H1 (cell line): ENCODE measurements around the gene TRIM52. TPM values are rescaled to one million over a fixed set of nuclear protein-coding genes. Genes with fewer than 3 reads are reported as not detected.

Source experiments
- ASH2L ChIP-seq: fragments of 200-600, 300-600 bp; sonication (generic); IDR thresholded peaks from one replicate; pipeline ENCODE4 v1.7.1; 2017; ENCODE audit warnings: low read length
- EP300 ChIP-seq, 2 experiments: IDR thresholded peaks; 1 replicate in 1 of 2; 2 replicates in 1 of 2; pipeline ENCODE4 v1.6.1; 2011 to 2012; ENCODE audit warnings: low read depth in 2 of 2, low read length in 2 of 2, mild to moderate bottlenecking in 2 of 2, borderline replicate concordance in 1 of 2, inconsistent platforms in 1 of 2, moderate library complexity in 1 of 2
- EZH2 ChIP-seq: fragments of 200-600 bp; sonication (generic); IDR thresholded peaks from 2 replicates; pipeline ENCODE4 v1.7.1; 2012; ENCODE audit warnings: low read depth, mild to moderate bottlenecking, moderate library complexity, low read length, inconsistent platforms; ENCODE audit not compliant: severe bottlenecking
- JUND ChIP-seq: IDR thresholded peaks from 2 replicates; pipeline ENCODE4 v1.6.1; 2011; ENCODE audit warnings: mild to moderate bottlenecking, improper control_type of control experiment, low read length
- MAFK ChIP-seq: IDR thresholded peaks from 2 replicates; pipeline ENCODE4 v1.6.1; 2012; ENCODE audit warnings: low read depth, mild to moderate bottlenecking, improper control_type of control experiment, low read length
- TCF12 ChIP-seq: IDR thresholded peaks from 2 replicates; pipeline ENCODE4 v1.6.1; 2011; ENCODE audit warnings: low read depth, mild to moderate bottlenecking, low read length
- YY1 ChIP-seq: IDR thresholded peaks from 2 replicates; pipeline ENCODE4 v1.6.1; 2011; ENCODE audit warnings: low read depth, mild to moderate bottlenecking, low read length
- polyA plus RNA-seq, 7 experiments: library from polyadenylated mRNA; depleted of rRNA in 3 of 7; stranded (reverse) in 5 of 7; unstranded in 2 of 7; fragments of >200 nt in 5 of 7; fragments of 200-250 nt in 2 of 7; gene quantifications; 1 replicate in 5 of 7; 2 replicates in 1 of 7; 4 replicates in 1 of 7; pipeline versions ENCODE4 v1.2.1 to v1.2.3, GENCODE V29; 2011 to 2013; ENCODE audit warnings: missing spikeins in 2 of 7, mixed read lengths in 2 of 7
- total RNA-seq: library from RNA; stranded (reverse); fragmentation: NEBNext Ultra II Directional; extraction: Animal tissue kit (Norgen Biotek cat#: 25700); gene quantifications from 2 replicates; pipeline ENCODE4 v1.2.1, GENCODE V29; 2021
- TF ChIP-seq, protein P1 (sequence below): IDR thresholded peaks from 2 replicates; pipeline ENCODE4 v1.6.1; 2011; ENCODE audit warnings: low read length, improper control_type of control experiment
- TF ChIP-seq, protein P2 (sequence below): fragments of 300-600 bp; sonication (generic); IDR thresholded peaks from 2 replicates; pipeline ENCODE4 v1.7.1; 2012; ENCODE audit warnings: low read length, moderate library complexity, mild to moderate bottlenecking, inconsistent platforms; ENCODE audit not compliant: insufficient replicate concordance

Gene TRIM52
- total and polyA plus RNA-seq, 2 of the 8 experiments (the other 6 are each of a cell fraction or from before 2014, with no cell fraction given), result 4.2 to 5.7 TPM

DNA sequence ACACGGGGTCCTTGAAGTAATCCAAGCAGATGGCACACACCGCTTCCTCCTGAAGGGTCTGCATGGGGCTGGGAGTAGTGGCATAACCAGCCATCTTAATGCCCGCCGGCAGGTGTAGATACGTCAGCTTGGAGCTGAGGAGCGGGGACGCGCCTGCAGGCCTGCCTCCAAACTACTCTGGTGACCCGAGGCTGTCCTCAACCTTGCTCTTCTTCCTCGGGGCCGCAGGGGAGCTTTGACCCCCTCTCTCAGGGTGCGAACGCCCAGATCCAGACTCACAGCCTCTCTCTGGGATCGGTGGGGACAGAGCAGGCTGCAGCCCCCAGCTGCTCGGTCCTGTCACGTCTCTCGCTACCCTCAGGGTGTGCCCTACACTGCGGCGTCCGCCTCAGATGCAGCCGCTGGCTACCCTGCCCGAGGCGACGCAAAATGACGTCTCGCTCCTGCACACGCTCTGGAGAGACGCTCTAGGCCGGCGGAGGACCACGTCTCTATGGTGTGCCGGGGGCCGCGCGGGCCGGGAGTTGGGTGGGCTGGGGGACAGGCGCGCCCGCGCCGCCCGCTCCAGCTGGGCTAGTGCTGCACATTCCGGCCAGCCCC is at the start of gene TRIM52 (continued):
- TF ChIP-seq, protein P1, sequence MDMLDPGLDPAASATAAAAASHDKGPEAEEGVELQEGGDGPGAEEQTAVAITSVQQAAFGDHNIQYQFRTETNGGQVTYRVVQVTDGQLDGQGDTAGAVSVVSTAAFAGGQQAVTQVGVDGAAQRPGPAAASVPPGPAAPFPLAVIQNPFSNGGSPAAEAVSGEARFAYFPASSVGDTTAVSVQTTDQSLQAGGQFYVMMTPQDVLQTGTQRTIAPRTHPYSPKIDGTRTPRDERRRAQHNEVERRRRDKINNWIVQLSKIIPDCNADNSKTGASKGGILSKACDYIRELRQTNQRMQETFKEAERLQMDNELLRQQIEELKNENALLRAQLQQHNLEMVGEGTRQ, result 0 out of 2 replicates have a peak, but pooled peaks have one; percentile 12
- TF ChIP-seq EP300 (IDR thresholded peaks at IDR 0.05; ENCODE audit: borderline replicate concordance in 1 of 2, low read depth in 2 of 2, low read length in 2 of 2) (peak in 1 of 2 experiments; percentile 23; a peak in 1 of 3 replicates), ASH2L (peak; percentile 97), JUND (0 out of 2 replicates have a peak, but pooled peaks have one; percentile 14), EZH2 (no peak), TCF12 (no peak), MAFK (no peak), YY1 (peak; percentile 3; the same call in 1 of the 2 replicates)
- TF ChIP-seq, protein P2, sequence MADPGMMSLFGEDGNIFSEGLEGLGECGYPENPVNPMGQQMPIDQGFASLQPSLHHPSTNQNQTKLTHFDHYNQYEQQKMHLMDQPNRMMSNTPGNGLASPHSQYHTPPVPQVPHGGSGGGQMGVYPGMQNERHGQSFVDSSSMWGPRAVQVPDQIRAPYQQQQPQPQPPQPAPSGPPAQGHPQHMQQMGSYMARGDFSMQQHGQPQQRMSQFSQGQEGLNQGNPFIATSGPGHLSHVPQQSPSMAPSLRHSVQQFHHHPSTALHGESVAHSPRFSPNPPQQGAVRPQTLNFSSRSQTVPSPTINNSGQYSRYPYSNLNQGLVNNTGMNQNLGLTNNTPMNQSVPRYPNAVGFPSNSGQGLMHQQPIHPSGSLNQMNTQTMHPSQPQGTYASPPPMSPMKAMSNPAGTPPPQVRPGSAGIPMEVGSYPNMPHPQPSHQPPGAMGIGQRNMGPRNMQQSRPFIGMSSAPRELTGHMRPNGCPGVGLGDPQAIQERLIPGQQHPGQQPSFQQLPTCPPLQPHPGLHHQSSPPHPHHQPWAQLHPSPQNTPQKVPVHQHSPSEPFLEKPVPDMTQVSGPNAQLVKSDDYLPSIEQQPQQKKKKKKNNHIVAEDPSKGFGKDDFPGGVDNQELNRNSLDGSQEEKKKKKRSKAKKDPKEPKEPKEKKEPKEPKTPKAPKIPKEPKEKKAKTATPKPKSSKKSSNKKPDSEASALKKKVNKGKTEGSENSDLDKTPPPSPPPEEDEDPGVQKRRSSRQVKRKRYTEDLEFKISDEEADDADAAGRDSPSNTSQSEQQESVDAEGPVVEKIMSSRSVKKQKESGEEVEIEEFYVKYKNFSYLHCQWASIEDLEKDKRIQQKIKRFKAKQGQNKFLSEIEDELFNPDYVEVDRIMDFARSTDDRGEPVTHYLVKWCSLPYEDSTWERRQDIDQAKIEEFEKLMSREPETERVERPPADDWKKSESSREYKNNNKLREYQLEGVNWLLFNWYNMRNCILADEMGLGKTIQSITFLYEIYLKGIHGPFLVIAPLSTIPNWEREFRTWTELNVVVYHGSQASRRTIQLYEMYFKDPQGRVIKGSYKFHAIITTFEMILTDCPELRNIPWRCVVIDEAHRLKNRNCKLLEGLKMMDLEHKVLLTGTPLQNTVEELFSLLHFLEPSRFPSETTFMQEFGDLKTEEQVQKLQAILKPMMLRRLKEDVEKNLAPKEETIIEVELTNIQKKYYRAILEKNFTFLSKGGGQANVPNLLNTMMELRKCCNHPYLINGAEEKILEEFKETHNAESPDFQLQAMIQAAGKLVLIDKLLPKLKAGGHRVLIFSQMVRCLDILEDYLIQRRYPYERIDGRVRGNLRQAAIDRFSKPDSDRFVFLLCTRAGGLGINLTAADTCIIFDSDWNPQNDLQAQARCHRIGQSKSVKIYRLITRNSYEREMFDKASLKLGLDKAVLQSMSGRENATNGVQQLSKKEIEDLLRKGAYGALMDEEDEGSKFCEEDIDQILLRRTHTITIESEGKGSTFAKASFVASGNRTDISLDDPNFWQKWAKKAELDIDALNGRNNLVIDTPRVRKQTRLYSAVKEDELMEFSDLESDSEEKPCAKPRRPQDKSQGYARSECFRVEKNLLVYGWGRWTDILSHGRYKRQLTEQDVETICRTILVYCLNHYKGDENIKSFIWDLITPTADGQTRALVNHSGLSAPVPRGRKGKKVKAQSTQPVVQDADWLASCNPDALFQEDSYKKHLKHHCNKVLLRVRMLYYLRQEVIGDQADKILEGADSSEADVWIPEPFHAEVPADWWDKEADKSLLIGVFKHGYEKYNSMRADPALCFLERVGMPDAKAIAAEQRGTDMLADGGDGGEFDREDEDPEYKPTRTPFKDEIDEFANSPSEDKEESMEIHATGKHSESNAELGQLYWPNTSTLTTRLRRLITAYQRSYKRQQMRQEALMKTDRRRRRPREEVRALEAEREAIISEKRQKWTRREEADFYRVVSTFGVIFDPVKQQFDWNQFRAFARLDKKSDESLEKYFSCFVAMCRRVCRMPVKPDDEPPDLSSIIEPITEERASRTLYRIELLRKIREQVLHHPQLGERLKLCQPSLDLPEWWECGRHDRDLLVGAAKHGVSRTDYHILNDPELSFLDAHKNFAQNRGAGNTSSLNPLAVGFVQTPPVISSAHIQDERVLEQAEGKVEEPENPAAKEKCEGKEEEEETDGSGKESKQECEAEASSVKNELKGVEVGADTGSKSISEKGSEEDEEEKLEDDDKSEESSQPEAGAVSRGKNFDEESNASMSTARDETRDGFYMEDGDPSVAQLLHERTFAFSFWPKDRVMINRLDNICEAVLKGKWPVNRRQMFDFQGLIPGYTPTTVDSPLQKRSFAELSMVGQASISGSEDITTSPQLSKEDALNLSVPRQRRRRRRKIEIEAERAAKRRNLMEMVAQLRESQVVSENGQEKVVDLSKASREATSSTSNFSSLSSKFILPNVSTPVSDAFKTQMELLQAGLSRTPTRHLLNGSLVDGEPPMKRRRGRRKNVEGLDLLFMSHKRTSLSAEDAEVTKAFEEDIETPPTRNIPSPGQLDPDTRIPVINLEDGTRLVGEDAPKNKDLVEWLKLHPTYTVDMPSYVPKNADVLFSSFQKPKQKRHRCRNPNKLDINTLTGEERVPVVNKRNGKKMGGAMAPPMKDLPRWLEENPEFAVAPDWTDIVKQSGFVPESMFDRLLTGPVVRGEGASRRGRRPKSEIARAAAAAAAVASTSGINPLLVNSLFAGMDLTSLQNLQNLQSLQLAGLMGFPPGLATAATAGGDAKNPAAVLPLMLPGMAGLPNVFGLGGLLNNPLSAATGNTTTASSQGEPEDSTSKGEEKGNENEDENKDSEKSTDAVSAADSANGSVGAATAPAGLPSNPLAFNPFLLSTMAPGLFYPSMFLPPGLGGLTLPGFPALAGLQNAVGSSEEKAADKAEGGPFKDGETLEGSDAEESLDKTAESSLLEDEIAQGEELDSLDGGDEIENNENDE, result no peak
